Fibroblast of upper back skin (primary cell): ENCODE results near the gene LRRC42.

Experiments
- DNase-seq: peaks from one replicate; pipeline ENCODE4 v3.0.0-alpha.2; 2013

LRRC42 gene, protein sequence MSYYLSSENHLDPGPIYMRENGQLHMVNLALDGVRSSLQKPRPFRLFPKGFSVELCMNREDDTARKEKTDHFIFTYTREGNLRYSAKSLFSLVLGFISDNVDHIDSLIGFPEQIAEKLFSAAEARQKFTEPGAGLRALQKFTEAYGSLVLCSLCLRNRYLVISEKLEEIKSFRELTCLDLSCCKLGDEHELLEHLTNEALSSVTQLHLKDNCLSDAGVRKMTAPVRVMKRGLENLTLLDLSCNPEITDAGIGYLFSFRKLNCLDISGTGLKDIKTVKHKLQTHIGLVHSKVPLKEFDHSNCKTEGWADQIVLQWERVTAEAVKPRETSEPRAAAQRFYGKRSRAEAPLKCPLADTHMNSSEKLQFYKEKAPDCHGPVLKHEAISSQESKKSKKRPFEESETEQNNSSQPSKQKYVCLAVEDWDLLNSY

GRCh38 chr1:53946252-53947171 lies at the start of gene LRRC42:
Gene LRRC42, plus strand, starts transcription at chr1:53946350. Its CDS starts 5,650 bp downstream, at chr1:53952000.
- DNase-seq, result no peak

DNA sequence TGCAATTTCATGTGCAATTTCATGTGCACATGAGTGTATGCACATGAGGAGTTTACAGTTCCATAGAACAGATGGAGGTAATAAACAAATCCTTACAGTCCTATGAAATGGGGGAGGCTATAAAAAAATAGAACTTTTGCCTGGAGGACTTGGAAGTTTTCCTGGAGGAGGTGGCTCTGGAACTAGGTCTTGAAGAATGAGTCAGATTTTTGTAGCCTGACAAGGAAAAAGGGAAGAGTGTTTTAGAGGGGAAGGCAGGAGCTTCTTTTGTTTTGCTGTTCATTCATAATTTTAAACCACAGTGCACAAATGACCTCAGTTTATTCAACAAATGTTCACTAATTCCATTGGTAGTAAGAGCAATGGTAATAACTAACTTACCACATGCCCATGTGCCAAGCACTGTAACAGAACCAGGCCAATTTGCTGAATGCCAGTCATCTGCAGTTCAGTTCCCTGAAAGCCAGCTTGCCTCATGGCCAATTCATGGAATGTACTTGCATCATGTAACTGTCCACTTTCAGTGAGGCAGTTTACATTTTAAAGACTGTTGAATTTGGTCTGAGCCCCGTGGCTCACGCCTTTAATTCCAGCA lies 49.4 kb upstream of the LRRC42 start:
- DNase-seq, result peak; percentile 91

DNA sequence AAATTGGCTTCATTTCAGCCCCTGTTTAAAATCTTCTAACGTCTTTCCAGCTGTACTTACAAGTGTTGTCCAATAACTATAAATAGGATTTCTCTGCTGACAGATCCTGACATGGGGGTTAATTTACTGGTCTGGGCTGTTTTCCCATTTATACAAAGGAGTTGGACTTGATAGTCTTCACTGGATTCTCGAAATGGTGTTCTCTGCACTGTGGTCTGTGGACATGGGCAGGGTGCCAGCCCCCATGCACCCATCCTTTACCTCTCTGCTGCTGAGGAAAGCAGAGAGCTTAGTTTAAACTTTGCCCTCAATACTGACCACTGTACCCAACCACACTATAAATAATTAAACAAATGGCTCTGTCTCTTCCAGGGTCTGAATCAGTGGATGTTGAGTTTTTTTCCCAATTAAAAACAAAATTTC lies 46.9 kb upstream of the LRRC42 start:
- peak; percentile 95 for DNase-seq

- no peak for DNase-seq
Observed at GRCh38 chr1:53899708-53900107, 46.4 kb upstream of the LRRC42 start.

GRCh38 chr1:53902235-53903138 lies 43.7 kb upstream of the LRRC42 start:
- DNase-seq, result no peak

- DNase-seq, result no peak
Observed at GRCh38 chr1:53905509-53905908, 40.6 kb upstream of the LRRC42 start.

- DNase-seq, result no peak
Observed at GRCh38 chr1:53906121-53906520, 40.0 kb upstream of the LRRC42 start.

DNA sequence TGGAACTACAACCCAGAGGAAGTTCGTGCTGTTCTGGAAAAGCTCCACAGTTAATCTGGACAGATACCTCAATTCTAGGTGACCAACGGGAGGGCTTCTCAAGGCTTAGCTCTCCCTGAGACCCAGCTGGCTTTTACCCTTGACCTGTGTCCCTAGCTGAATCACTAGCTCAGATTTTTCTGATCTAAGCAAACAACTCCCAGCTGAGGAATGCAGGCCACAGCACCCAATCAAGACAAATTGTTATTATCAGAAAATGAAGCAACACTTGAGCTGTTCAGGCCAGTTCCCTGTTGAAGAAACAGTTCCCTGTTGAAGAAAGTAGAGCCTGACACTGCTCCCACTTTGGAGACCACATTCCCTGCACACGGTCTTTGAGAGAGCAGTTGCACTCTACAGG lies 36.2 kb upstream of the LRRC42 start:
- no peak for DNase-seq

- DNase-seq, result no peak
Observed at GRCh38 chr1:53911442-53911841, 34.7 kb upstream of the LRRC42 start.

DNA sequence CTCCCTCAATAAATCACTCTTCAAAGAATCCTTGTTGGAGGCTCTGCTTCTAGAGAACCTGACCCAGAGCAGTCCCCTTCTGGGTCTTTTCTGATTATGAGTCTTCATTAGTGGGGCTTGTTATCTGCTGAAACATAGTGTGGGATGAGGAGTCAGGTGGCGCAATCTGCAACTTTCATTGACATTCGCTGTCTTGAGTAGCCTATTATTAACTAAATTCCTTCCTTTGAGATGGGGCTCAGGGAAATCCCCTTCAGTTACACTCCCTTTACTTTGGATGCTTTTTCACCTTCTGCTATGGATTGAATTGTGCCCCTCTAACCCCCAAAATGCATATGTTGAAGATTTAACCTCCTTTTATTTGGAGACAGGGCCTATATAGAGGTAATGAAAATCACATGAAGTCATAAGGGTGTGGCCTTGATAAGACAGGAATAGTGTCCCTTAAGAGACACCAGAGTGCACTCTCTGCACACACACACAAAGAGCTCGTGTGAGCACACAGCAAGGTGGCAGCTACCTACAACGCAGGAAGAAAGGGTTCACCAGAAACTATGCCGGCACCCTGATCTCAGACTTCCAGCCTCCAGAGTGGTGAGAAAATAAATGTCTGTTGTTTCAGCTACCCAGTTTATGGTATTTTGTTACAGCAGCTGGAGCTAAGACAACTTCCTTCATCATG lies 32.7 kb upstream of the LRRC42 start:
- no peak for DNase-seq

DNA sequence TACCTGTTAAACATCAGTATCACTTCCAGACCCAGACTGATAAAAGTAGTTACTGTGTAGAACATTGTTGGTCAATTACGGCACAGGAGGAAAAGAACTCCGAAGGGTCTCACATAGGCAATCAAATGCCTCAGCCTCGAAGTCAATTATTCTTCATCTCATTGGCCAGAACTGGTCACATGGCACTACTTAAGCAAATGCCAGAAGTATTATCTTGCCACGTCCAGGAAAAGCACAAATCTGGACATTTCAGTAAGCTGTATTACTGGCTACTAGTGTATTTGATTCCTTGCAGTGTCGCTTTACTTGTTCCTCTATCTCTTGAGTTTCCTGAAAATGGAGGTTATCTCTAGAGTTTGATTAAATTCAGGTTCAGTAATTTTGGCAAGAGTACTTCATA lies 27.8 kb upstream of the LRRC42 start:
- DNase-seq, result no peak

DNA sequence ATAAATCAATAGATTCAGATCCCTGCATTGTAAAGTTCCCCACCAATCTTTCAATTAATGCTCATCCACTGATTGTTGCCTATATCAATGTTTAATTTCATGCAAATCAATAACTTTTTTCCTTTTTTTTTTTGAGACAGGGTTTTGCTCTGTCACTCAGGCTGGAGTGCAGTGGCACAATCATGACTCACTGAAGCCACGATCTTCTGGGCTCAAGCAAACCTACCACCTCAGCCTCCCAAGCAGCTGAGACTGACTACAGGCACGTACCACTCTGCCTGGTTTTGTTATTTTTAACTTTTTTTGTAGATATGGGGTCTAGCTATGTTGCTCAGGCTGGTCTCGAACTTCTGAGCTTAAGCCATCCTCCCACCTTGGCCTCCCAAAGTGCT lies 26.5 kb upstream of the LRRC42 start:
- DNase-seq, result peak; percentile 23

DNA sequence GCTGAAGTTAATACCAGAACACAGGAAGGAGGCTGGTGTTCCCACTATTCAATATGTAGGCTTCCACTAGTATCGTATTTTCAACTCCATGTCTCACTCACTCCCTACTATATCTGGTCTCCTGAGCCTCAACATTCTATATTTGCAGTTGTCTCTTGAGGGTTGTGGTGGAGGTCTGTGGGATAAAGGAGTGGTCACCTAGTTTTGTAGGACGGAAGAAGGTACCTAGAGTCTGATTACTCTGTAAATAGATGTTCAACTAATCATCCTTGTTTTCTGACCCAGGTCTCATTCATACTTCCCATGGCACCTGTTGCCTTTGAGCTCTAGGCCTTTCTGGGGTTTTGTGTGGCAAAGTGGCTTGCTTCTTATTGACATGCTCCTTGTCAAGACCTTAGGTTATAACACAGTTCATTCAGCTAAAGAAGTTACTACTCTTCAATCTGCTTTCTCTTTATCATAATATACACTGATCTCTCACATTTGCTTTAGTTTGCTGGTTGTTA lies 18.7 kb upstream of the LRRC42 start:
- no peak for DNase-seq

- DNase-seq, result peak; percentile 14
Observed at GRCh38 chr1:53929246-53929960, 16.7 kb upstream of the LRRC42 start.

DNA sequence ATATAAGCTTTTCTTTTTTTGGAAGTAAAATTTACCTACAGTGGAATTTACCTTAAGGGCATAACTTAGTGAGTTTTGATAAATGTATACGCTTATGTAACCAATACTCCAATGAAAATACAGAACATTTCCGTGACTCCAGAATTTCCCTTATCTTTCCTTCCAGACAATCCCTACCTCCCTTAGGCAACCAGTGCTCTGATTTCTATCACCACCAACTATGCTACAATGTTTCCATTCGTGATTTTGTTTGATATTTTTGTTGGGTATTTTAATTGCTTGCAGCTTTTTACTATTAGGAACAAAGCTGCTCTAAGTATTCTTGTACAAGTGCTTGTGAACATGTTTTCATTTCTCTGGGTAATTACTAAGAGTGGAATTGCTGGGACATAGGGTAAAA lies 15.2 kb upstream of the LRRC42 start:
- DNase-seq, result no peak

DNA sequence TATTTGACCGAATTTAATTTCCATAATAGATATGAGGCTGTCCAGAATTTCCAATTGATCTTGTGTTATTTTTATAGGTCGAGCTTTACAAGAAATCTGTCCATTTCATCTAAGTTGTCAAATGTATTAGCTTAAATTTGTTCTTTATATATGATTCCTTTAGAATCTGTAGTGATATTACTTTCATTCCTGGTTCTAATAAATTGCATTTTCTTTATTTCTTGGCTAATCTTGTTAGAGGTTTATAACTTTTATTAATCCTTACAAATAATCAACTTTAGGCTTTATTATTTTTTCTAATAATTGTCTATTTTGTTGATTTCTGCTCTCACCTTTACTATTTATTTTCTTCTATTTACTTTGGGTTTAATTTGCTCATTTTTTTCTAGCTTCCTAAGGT lies 14.6 kb upstream of the LRRC42 start:
- DNase-seq, result no peak

DNA sequence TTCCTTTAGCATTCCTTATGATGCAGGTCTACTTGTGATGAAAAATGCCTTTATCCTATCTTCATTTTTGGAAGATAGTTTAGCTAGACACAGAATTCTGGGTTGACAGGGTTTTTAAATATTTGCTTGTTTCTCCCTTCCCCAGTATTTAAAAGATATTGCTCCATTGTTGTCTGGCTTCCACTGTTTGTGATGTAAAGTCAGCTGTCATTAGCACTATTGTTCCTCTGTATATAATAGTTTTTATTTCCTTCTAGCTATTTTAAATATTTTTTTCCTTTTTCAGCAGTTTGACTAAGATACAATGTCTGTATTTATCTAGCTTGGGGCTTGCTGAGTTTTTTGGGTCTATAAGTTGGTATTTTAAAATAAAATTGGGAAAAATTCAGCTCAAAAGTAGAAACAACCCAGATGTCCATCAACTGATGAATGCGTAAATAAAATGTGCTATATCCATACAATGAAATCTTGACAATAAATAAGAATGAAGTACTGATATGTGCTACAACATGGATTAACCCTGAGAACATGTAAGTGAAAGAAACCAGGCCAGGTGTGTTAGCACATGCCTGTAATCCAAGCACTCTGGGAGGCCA lies 11.9 kb upstream of the LRRC42 start:
- no peak for DNase-seq

GRCh38 chr1:53936430-53936829 lies 9.7 kb upstream of the LRRC42 start:
- DNase-seq, result no peak

DNA sequence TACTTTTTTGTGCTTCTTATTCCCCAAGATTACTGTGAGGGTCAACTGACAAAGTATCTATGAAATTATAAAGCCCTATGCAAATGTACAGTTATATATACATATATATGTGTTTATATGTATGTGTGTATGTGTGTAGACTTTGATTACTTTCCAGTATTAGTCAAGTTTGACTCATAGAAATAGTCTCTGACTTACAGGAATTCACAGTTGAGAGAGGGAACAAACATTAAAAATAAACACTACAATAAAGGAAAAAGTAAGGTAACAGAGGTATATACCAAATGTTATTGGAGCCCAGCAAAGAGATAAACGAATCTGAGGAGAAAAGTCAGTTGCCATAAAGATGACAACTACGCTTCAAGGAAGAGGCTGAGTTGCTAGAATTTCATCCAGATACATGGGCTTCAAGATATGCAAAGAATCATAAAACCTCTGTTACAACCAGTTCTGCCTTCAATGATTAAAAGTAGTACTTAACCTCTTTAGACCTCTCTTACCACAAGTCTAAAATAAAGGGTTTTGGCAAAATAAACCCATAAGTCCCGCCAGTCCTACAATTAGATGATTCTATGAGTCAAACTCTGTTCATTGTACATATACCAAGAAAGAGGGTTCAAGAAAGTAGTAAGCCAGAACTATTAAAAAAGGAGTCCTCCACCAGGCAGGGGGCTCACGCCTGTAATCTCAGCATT lies 7.9 kb upstream of the LRRC42 start:
- peak; percentile 12 for DNase-seq
